SK-N-SH (cell line): ENCODE results near the gene SCUBE3. TPM values are rescaled to one million over a fixed set of nuclear protein-coding genes. Genes with fewer than 3 reads are reported as not detected.

Source experiments
- CTCF ChIA-PET: fragments of 300-600, 350-600 bp; formaldehyde crosslinking; extraction: SDS; loops from one replicate; lab custom pipeline; 2021; lab: Yijun Ruan, JAX
- POLR2A ChIA-PET: fragments of 350-600 bp; sonication (Branson Sonifier 250); formaldehyde crosslinking; extraction: SDS; loops from one replicate; lab custom pipeline; 2020; ENCODE audit warnings: antibody characterized with exemption, inconsistent platforms; lab: Yijun Ruan, JAX
- DNase-seq: peaks from one replicate; pipeline ENCODE4 v3.0.0; 2012
- H2AFZ ChIP-seq: fragments of 200-600 bp; sonication (generic); 2 replicates; pipeline ENCODE4 v1.8.1; 2016; ENCODE audit warnings: antibody characterized with exemption, mild to moderate bottlenecking, low read depth
- H3F3A ChIP-seq: fragments of 200-600 bp; sonication (generic); replicated peaks from 2 replicates; pipeline ENCODE3; 2016; ENCODE audit warnings: antibody characterized with exemption, mild to moderate bottlenecking; ENCODE audit not compliant: insufficient read depth
- H3K27ac ChIP-seq, 2 experiments: fragments of 200-500 bp in 1 of 2; fragments of 200-600 bp in 1 of 2; sonication (Bioruptor generic) in 1 of 2; sonication (generic), shearing (Covaris generic) in 1 of 2; 2 replicates each; pipeline versions ENCODE4 v1.5.1 to v1.6.1; 2014 to 2016; ENCODE audit warnings: low read depth in 2 of 2, inconsistent platforms in 1 of 2, low read length in 1 of 2, mild to moderate bottlenecking in 1 of 2, mixed read lengths in 1 of 2
- H3K27me3 ChIP-seq: fragments of 200-600 bp; sonication (generic), shearing (Covaris generic); 2 replicates; pipeline ENCODE4 v1.6.1; 2016; ENCODE audit warnings: mixed run types; ENCODE audit not compliant: insufficient read depth
- H3K36me3 ChIP-seq, 2 experiments: fragments of 200-500 bp in 1 of 2; fragments of 200-600 bp in 1 of 2; sonication (Bioruptor generic) in 1 of 2; sonication (generic) in 1 of 2; replicated peaks in 1 of 2; 2 replicates each; pipeline versions ENCODE3 to v1.5.1; 2014 to 2016; ENCODE audit warnings: low read length in 1 of 2, mild to moderate bottlenecking in 1 of 2; ENCODE audit not compliant: insufficient read depth in 2 of 2, control insufficient read depth in 1 of 2
- H3K4me1 ChIP-seq, 2 experiments: fragments of 200-500 bp in 1 of 2; fragments of 200-600 bp in 1 of 2; sonication (Bioruptor generic) in 1 of 2; sonication (generic), shearing (Covaris generic) in 1 of 2; 2 replicates each; pipeline versions ENCODE4 v1.5.1 to v1.6.1; 2014 to 2016; ENCODE audit warnings: low read depth in 1 of 2, low read length in 1 of 2, mixed run types in 1 of 2; ENCODE audit not compliant: insufficient read depth in 2 of 2, control insufficient read depth in 1 of 2
- H3K4me2 ChIP-seq: fragments of 200-600 bp; sonication (generic), shearing (Covaris generic); 2 replicates; pipeline ENCODE4 v1.6.1; 2017; ENCODE audit warnings: mixed run types
- H3K4me3 ChIP-seq, 2 experiments: fragments of 200-500 bp in 1 of 2; fragments of 200-600 bp in 1 of 2; sonication (Bioruptor generic) in 1 of 2; sonication (generic), shearing (Covaris generic) in 1 of 2; 2 replicates each; pipeline versions ENCODE4 v1.5.1 to v1.8.1; 2014 to 2016; ENCODE audit warnings: low read depth in 2 of 2, inconsistent platforms in 1 of 2, low read length in 1 of 2, mild to moderate bottlenecking in 1 of 2, mixed read lengths in 1 of 2, moderate library complexity in 1 of 2
- H3K79me2 ChIP-seq: fragments of 200-600 bp; sonication (generic); 2 replicates; pipeline ENCODE4 v1.8.1; 2017; ENCODE audit warnings: mild to moderate bottlenecking; ENCODE audit not compliant: insufficient read depth
- H3K9ac ChIP-seq: fragments of 200-600 bp; sonication (generic); 2 replicates; pipeline ENCODE4 v1.6.1; 2017; ENCODE audit warnings: mixed run types
- H3K9me2 ChIP-seq: fragments of 200-600 bp; sonication (generic); 2 replicates; pipeline ENCODE4 v1.6.1; 2017; ENCODE audit warnings: mixed run types
- H3K9me3 ChIP-seq: fragments of 200-600 bp; sonication (generic); 2 replicates; pipeline ENCODE4 v1.6.1; 2017; ENCODE audit warnings: mixed run types, mild to moderate bottlenecking, moderate library complexity
- H4K20me1 ChIP-seq: fragments of 200-600 bp; sonication (generic); 2 replicates; pipeline ENCODE4 v1.6.1; 2017; ENCODE audit warnings: mild to moderate bottlenecking, mixed run types; ENCODE audit not compliant: insufficient read depth
- CHD2 ChIP-seq: fragments of 150-350 bp; IDR thresholded peaks from 2 replicates; pipeline ENCODE4 v1.6.1; 2018; ENCODE audit warnings: low read length; ENCODE audit not compliant: partially characterized antibody
- FOSL2 ChIP-seq: IDR thresholded peaks from 2 replicates; pipeline ENCODE4 v1.4.0; 2012; ENCODE audit warnings: low read depth, mild to moderate bottlenecking, moderate library complexity, borderline replicate concordance
- FOXJ3 ChIP-seq: sonication (generic); formaldehyde crosslinking; IDR thresholded peaks from 2 replicates; pipeline ENCODE4 v1.5.1; 2020; ENCODE audit warnings: mild to moderate bottlenecking, missing genetic modification reagents
- GABPA ChIP-seq: IDR thresholded peaks from 2 replicates; pipeline ENCODE4 v1.4.0; 2012; ENCODE audit warnings: low read depth, mild to moderate bottlenecking
- JUND ChIP-seq: IDR thresholded peaks from 2 replicates; pipeline ENCODE4 v1.4.0; 2012
- NFIC ChIP-seq: IDR thresholded peaks from 2 replicates; pipeline ENCODE4 v1.4.0; 2012; ENCODE audit warnings: borderline replicate concordance
- NRF1 ChIP-seq: IDR thresholded peaks from 2 replicates; pipeline ENCODE4 v1.6.1; 2012; ENCODE audit warnings: low read depth, mild to moderate bottlenecking, low read length
- RCOR1 ChIP-seq: fragments of 150-350 bp; IDR thresholded peaks from 2 replicates; pipeline ENCODE4 v1.6.1; 2017; ENCODE audit warnings: antibody characterized with exemption, low read length
- REST ChIP-seq: IDR thresholded peaks from 2 replicates; pipeline ENCODE4 v1.6.1; 2012; ENCODE audit warnings: mild to moderate bottlenecking, low read depth, low read length, moderate library complexity
- RFX5 ChIP-seq: IDR thresholded peaks from 2 replicates; pipeline ENCODE4 v1.6.1; 2012; ENCODE audit warnings: mild to moderate bottlenecking, improper control_type of control experiment, low read length
- RXRA ChIP-seq: IDR thresholded peaks from 2 replicates; pipeline ENCODE4 v1.4.0; 2012; ENCODE audit warnings: low read depth, mild to moderate bottlenecking, borderline replicate concordance
- TAF1 ChIP-seq: IDR thresholded peaks from 2 replicates; pipeline ENCODE4 v1.6.1; 2012; ENCODE audit warnings: low read depth, mild to moderate bottlenecking, low read length, moderate library complexity, borderline replicate concordance
- USF2 ChIP-seq: fragments of 150-350 bp; IDR thresholded peaks from 2 replicates; pipeline ENCODE4 v1.6.1; 2017; ENCODE audit warnings: antibody characterized with exemption, low read length, low read depth, borderline replicate concordance
- ZBTB33 ChIP-seq: IDR thresholded peaks from 2 replicates; pipeline ENCODE4 v1.4.0; 2012; ENCODE audit warnings: low read depth, borderline replicate concordance
- WGBS: methylation state at CpG from one replicate; pipeline ENCODE4 v1.1.6; 2017; ENCODE audit warnings: low lambda C conversion rate; 5-methylcytosine and 5-hydroxymethylcytosine counted together
- polyA plus RNA-seq, 3 experiments: library from polyadenylated mRNA; depleted of rRNA; stranded (reverse); fragments of >200 nt; gene quantifications; 2 replicates each; pipeline ENCODE4 v1.2.3, GENCODE V29; 2012

The SCUBE3 gene
- polyA plus RNA-seq, 1 of the 3 experiments (the other 2 are of a cell fraction), result 2.0 TPM

GRCh38 chr6:35259948-35260590 is 46.3 kb downstream of the SCUBE3 start:
- no peaks in the 10 kb centered on the region for H3K9me2 ChIP-seq
- no peak for TF ChIP-seq ZBTB33
- TF ChIP-seq FOXJ3 (CRISPR knock-in tag), result no peak
- no peak for TF ChIP-seq RXRA
- no peak for TF ChIP-seq RFX5
- no peak for TF ChIP-seq REST
- no peak for TF ChIP-seq NRF1
- TF ChIP-seq TAF1, result no peak
- TF ChIP-seq NFIC, result no peak
- TF ChIP-seq RCOR1, result no peak
- TF ChIP-seq GABPA, result no peak
- no peak for TF ChIP-seq USF2
- TF ChIP-seq JUND, result no peak
- TF ChIP-seq CHD2, result no peak
- no peak for TF ChIP-seq FOSL2
- H3K9me3 ChIP-seq, result no peaks in the 10 kb centered on the region
- peak overlapping the region; percentile 50; the same call in 1 of the 2 replicates for H2AFZ ChIP-seq
- ChIA-PET POLR2A (interaction anchor here (0.7 to 1.6 kb wide), 4 partner anchors 7 to 468 kb away, joined by 3 to 6 read pairs (median 4); partner anchors contain the start of gene BLTP3A), CTCF (interaction anchor here (1.6 to 5.9 kb wide), 2 partner anchors 19 to 113 kb away, joined by 7 to 54 read pairs; no protein-coding TSS in a partner anchor)
- peak; percentile 91 for DNase-seq
- H3K9ac ChIP-seq, result peak overlapping the region; percentile 77
- no peaks in the 10 kb centered on the region for H4K20me1 ChIP-seq
- H3K4me2 ChIP-seq, result peak overlapping the region; percentile 87
- peaks cover 13 to 14% of the 10 kb centered on the region in 2 experiments; a peak in 3 of 4 replicates for H3K4me1 ChIP-seq
- H3K27me3 ChIP-seq, result no peaks in the 10 kb centered on the region
- 13% methylated on average over 13 of the region's 23 CpGs for WGBS
- H3K79me2 ChIP-seq, result peaks cover 48% of the 10 kb centered on the region
- peaks cover 0 to 6% of the 10 kb centered on the region in 2 experiments for H3K36me3 ChIP-seq
- peaks cover 14% of the 10 kb centered on the region for H3F3A ChIP-seq
- H3K4me3 ChIP-seq, result peak overlapping the region; percentile 80 to 95
- H3K27ac ChIP-seq, result peak overlapping the region; percentile 79 to 88
